K562 (cell line): ENCODE measurements around the gene MYL12A. TPM values are rescaled to one million over a fixed set of nuclear protein-coding genes. Genes with fewer than 3 reads are reported as not detected.

ENCODE experiments used
- BCL6 ChIP-seq: fragments of 250-450 bp; sonication (Bioruptor Pico); IDR thresholded peaks from 2 replicates; pipeline ENCODE4 v1.4.0; 2020
- CBX5 ChIP-seq: IDR thresholded peaks from 2 replicates; pipeline ENCODE4 v1.6.1; 2014; ENCODE audit warnings: low read depth, borderline replicate concordance
- KDM4B ChIP-seq, 2 experiments: fragments of 450-650 bp in 1 of 2; sonication (generic) in 1 of 2; IDR thresholded peaks; 2 replicates each; pipeline ENCODE4 v1.6.1; 2016 to 2017; ENCODE audit warnings: borderline replicate concordance in 2 of 2, antibody characterized with exemption in 1 of 2, low read depth in 1 of 2, mild to moderate bottlenecking in 1 of 2
- MIER1 ChIP-seq: fragments of 450-650 bp; IDR thresholded peaks from 2 replicates; pipeline ENCODE4 v1.6.1; 2016; ENCODE audit warnings: antibody characterized with exemption, mild to moderate bottlenecking, low read depth
- NCOR1 ChIP-seq: fragments of 450-650 bp; IDR thresholded peaks from 2 replicates; pipeline ENCODE4 v1.6.1; 2016; ENCODE audit warnings: mild to moderate bottlenecking, moderate library complexity
- NRF1 ChIP-seq, 2 experiments: fragments of 450-650 bp; IDR thresholded peaks in 1 of 2; conservative IDR thresholded peaks in 1 of 2; 2 replicates each; pipeline ENCODE4 v1.6.1; 2014; ENCODE audit warnings: mild to moderate bottlenecking in 2 of 2
- RNF2 ChIP-seq: sonication (generic); IDR thresholded peaks from 2 replicates; pipeline ENCODE4 v1.6.1; 2016
- SETDB1 ChIP-seq: IDR thresholded peaks from one replicate; pipeline ENCODE4 v1.6.1; 2012; ENCODE audit warnings: low read length, control low read depth, inconsistent platforms
- SMARCC2 ChIP-seq: fragments of 450-650 bp; IDR thresholded peaks from 2 replicates; pipeline ENCODE4 v1.6.1; 2017; ENCODE audit warnings: antibody characterized with exemption, moderate library complexity, mild to moderate bottlenecking, low read depth
- ZBTB1 ChIP-seq: sonication (generic); formaldehyde crosslinking; IDR thresholded peaks from 2 replicates; pipeline ENCODE4 v1.8.1; 2023; ENCODE audit warnings: missing genetic modification reagents, low read depth, mild to moderate bottlenecking, borderline replicate concordance
- ZNF274 ChIP-seq: IDR thresholded peaks from 2 replicates; pipeline ENCODE4 v1.6.1; 2011; ENCODE audit warnings: low read depth, mild to moderate bottlenecking, low read length, moderate library complexity, borderline replicate concordance
- ZNF41 ChIP-seq: fragments of 250-450 bp; sonication (Bioruptor Pico); conservative IDR thresholded peaks from 2 replicates; pipeline ENCODE4 v1.4.0; 2020; ENCODE audit warnings: mild to moderate bottlenecking
- ZNF436 ChIP-seq: fragments of 250-450, 450-650 bp; sonication (Bioruptor Pico); formaldehyde crosslinking; IDR thresholded peaks from 2 replicates; pipeline ENCODE4 v1.7.0; 2020; ENCODE audit warnings: mild to moderate bottlenecking
- ZNF668 ChIP-seq: fragments of 250-450 bp; sonication (Bioruptor Pico); IDR thresholded peaks from 2 replicates; pipeline ENCODE4 v1.8.0; 2022; ENCODE audit warnings: mild to moderate bottlenecking, inconsistent platforms
- ZNF764 ChIP-seq: fragments of 250-450 bp; sonication (Bioruptor Pico); IDR thresholded peaks from 2 replicates; pipeline ENCODE4 v1.4.0; 2020; ENCODE audit warnings: low read depth, mild to moderate bottlenecking, moderate library complexity
- ZNF79 ChIP-seq: fragments of 250-450 bp; sonication (Bioruptor Pico); IDR thresholded peaks from 2 replicates; pipeline ENCODE4 v1.4.0; 2020; ENCODE audit warnings: low read depth, mild to moderate bottlenecking, moderate library complexity
- ZZZ3 ChIP-seq: fragments of 450-650 bp; IDR thresholded peaks from 2 replicates; pipeline ENCODE4 v1.6.1; 2016; ENCODE audit warnings: antibody characterized with exemption, mild to moderate bottlenecking, moderate library complexity
- polyA plus RNA-seq, 8 experiments: library from polyadenylated mRNA; depleted of rRNA in 4 of 8; stranded (reverse) in 5 of 8; unstranded in 3 of 8; fragments of >200 nt; fragmentation: Nextera tagmentation in 2 of 8; fragmentation: Illumina TruSeq in 1 of 8; extraction: Ambion mirVana in 2 of 8; extraction: Trizol in 1 of 8; gene quantifications; 2 replicates each; pipeline versions ENCODE4 v1.2.1 to v1.2.3, GENCODE V29; 2011 to 2014; ENCODE audit warnings: inconsistent platforms in 1 of 8, missing spikeins in 1 of 8
- total RNA-seq, 7 experiments: library from RNA; depleted of rRNA in 6 of 7; stranded (reverse); fragments of >200 nt in 6 of 7; fragmentation: Illumina TruSeq in 2 of 7; extraction: Trizol in 2 of 7; gene quantifications; 2 replicates each; pipeline versions ENCODE4 v1.2.1 to v1.2.3, GENCODE V29; 2011 to 2021; ENCODE audit warnings: low replicate concordance in 1 of 7
- TF ChIP-seq, protein P1 (sequence below): fragments of 450-650 bp; formaldehyde crosslinking; IDR thresholded peaks from 2 replicates; pipeline ENCODE4 v1.4.0; 2022; ENCODE audit warnings: missing genetic modification characterization
- TF ChIP-seq, protein P2 (sequence below): fragments of 450-650 bp; formaldehyde crosslinking; IDR thresholded peaks from 2 replicates; pipeline ENCODE4 v1.4.0; 2022; ENCODE audit warnings: mild to moderate bottlenecking, moderate library complexity
- TF ChIP-seq, protein P3 (sequence below): fragments of 250-450 bp; sonication (Bioruptor Pico); IDR thresholded peaks from 2 replicates; pipeline ENCODE4 v1.5.0; 2021; ENCODE audit warnings: mild to moderate bottlenecking, borderline replicate concordance
- TF ChIP-seq, protein P4 (sequence below), 2 experiments: fragments of 450-650 bp in 1 of 2; sonication (generic) in 1 of 2; formaldehyde crosslinking; conservative IDR thresholded peaks; 2 replicates each; pipeline versions ENCODE4 v1.4.0 to v1.8.1; 2020 to 2022; ENCODE audit warnings: mild to moderate bottlenecking in 1 of 2, missing genetic modification reagents in 1 of 2
- TF ChIP-seq, protein P5 (sequence below): sonication (generic); formaldehyde crosslinking; IDR thresholded peaks from 2 replicates; pipeline ENCODE4 v1.8.1; 2023; ENCODE audit warnings: mild to moderate bottlenecking, missing genetic modification reagents

MYL12A gene
- total and polyA plus RNA-seq, 9 of the 15 experiments (the other 6 are each of a cell fraction or from before 2014, with no cell fraction given): 308 to 1,031 (median 559) TPM

DNA sequence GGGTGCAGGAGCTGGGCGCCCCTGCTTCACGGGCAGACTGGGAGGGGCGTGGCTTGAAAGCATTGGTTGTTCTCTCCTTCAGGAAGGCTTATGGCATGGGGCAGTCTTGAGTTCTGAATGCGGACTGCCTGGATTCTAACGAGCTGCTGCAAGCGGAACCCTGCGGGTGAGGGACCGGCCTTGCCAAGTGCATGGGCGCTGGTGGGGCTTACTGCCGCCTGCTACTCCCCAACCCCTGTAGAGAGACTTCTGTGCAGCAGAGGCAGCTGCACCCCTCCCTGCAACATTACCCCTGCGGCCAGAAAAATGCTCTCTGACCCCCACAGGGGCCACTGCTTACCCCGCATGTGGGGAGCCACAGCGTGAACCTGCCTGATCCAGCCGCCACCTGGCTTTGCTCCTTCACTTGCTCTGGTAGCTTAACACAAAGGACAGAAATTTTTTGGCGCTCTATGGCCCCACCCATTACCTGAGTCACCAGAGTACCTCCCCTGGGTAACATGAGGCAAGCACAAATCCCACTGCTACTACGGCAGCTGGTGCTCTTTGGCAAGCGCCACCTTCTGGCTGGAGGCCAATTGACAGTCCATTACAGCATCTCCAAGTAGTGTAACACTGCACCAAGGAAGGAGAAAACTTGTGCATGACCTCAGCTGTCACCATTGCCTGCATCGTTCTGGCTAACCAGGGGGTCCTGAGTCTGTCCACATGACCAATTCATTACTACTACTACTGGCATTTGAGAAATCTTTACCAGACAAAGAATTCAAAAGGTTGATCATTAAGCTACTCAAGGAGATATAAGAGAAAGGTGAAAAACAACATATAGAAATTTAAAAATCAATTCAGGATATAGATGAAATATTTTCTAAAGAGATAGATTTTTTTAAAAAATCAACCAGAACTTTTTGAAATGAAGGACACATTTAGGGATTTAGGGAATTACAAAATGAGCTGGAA, 49.7 kb downstream of the MYL12A start (continued):
- no peak for TF ChIP-seq ZNF79 (CRISPR knock-in tag)
- peak; percentile 73 for TF ChIP-seq SETDB1
- TF ChIP-seq, protein P1, sequence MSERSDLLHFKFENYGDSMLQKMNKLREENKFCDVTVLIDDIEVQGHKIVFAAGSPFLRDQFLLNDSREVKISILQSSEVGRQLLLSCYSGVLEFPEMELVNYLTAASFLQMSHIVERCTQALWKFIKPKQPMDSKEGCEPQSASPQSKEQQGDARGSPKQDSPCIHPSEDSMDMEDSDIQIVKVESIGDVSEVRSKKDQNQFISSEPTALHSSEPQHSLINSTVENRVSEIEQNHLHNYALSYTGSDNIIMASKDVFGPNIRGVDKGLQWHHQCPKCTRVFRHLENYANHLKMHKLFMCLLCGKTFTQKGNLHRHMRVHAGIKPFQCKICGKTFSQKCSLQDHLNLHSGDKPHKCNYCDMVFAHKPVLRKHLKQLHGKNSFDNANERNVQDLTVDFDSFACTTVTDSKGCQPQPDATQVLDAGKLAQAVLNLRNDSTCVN: no peak
- TF ChIP-seq, protein P2, sequence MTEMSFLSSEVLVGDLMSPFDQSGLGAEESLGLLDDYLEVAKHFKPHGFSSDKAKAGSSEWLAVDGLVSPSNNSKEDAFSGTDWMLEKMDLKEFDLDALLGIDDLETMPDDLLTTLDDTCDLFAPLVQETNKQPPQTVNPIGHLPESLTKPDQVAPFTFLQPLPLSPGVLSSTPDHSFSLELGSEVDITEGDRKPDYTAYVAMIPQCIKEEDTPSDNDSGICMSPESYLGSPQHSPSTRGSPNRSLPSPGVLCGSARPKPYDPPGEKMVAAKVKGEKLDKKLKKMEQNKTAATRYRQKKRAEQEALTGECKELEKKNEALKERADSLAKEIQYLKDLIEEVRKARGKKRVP (CRISPR knock-in tag): no peak
- no peak for TF ChIP-seq SMARCC2
- no peak for TF ChIP-seq MIER1
- no peak for TF ChIP-seq ZZZ3
- no peak; a peak in 1 of 4 replicates for TF ChIP-seq NRF1 (conservative IDR thresholded peaks at IDR 0.05 in 1 of 2, IDR thresholded peaks at IDR 0.05 in 1 of 2)
- TF ChIP-seq, protein P3, sequence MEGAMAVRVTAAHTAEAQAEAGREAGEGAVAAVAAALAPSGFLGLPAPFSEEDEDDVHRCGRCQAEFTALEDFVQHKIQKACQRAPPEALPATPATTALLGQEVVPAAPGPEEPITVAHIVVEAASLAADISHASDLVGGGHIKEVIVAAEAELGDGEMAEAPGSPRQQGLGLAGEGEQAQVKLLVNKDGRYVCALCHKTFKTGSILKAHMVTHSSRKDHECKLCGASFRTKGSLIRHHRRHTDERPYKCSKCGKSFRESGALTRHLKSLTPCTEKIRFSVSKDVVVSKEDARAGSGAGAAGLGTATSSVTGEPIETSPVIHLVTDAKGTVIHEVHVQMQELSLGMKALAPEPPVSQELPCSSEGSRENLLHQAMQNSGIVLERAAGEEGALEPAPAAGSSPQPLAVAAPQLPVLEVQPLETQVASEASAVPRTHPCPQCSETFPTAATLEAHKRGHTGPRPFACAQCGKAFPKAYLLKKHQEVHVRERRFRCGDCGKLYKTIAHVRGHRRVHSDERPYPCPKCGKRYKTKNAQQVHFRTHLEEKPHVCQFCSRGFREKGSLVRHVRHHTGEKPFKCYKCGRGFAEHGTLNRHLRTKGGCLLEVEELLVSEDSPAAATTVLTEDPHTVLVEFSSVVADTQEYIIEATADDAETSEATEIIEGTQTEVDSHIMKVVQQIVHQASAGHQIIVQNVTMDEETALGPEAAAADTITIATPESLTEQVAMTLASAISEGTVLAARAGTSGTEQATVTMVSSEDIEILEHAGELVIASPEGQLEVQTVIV (CRISPR knock-in tag): no peak
- peak; percentile 6; the same call in 1 of the 2 replicates for TF ChIP-seq NCOR1
- TF ChIP-seq ZNF41 (CRISPR knock-in tag): no peak
- TF ChIP-seq, protein P4, sequence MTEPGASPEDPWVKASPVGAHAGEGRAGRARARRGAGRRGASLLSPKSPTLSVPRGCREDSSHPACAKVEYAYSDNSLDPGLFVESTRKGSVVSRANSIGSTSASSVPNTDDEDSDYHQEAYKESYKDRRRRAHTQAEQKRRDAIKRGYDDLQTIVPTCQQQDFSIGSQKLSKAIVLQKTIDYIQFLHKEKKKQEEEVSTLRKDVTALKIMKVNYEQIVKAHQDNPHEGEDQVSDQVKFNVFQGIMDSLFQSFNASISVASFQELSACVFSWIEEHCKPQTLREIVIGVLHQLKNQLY (CRISPR knock-in tag; conservative IDR thresholded peaks at IDR 0.05): no peak
- no peak; a peak in 1 of 4 replicates for TF ChIP-seq KDM4B (IDR thresholded peaks at IDR 0.05; ENCODE audit: borderline replicate concordance in 2 of 2, low read depth in 1 of 2)
- TF ChIP-seq ZBTB1: no peak; the same call in 1 of the 2 replicates
- TF ChIP-seq, protein P5, sequence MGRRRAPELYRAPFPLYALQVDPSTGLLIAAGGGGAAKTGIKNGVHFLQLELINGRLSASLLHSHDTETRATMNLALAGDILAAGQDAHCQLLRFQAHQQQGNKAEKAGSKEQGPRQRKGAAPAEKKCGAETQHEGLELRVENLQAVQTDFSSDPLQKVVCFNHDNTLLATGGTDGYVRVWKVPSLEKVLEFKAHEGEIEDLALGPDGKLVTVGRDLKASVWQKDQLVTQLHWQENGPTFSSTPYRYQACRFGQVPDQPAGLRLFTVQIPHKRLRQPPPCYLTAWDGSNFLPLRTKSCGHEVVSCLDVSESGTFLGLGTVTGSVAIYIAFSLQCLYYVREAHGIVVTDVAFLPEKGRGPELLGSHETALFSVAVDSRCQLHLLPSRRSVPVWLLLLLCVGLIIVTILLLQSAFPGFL: no peak
- TF ChIP-seq ZNF436: no peak
- TF ChIP-seq ZNF274: no peak
- 0 out of 2 replicates have a peak, but pooled peaks have one; percentile 3 for TF ChIP-seq ZNF764 (CRISPR knock-in tag)
- no peak for TF ChIP-seq BCL6 (CRISPR knock-in tag)
- no peak for TF ChIP-seq RNF2
- peak; percentile 28; the same call in 1 of the 2 replicates for TF ChIP-seq CBX5
- no peak for TF ChIP-seq ZNF668
